Urinary bladder (tissue), 4 donors: ENCODE measurements around the gene ANKS3. TPM values are rescaled to one million over a fixed set of nuclear protein-coding genes. Genes with fewer than 3 reads are reported as not detected.
A peak's percentile ranks its signal among the peaks of the same experiment; 100 is the strongest.

ENCODE experiments used
- DNase-seq: peaks from one replicate; pipeline ENCODE4 v3.0.0-alpha.2; 2015; ENCODE audit errors: extremely low spot score
- H3K27ac ChIP-seq: one replicate; pipeline ENCODE4 v1.5.1; 2013; ENCODE audit warnings: low read depth, mild to moderate bottlenecking, moderate library complexity
- H3K36me3 ChIP-seq: one replicate; pipeline ENCODE4 v1.6.1; 2013; ENCODE audit warnings: mild to moderate bottlenecking, moderate library complexity; ENCODE audit not compliant: insufficient read depth
- H3K4me1 ChIP-seq: one replicate; pipeline ENCODE4 v1.6.1; 2013; ENCODE audit warnings: mild to moderate bottlenecking, moderate library complexity; ENCODE audit not compliant: insufficient read depth
- H3K4me3 ChIP-seq: one replicate; pipeline ENCODE4 v1.5.1; 2013; ENCODE audit warnings: low read depth, low read length
- WGBS: extraction: QIAGEN DNeasy Blood & Tissue Kit; methylation state at CpG from one replicate; pipeline ENCODE4 v1.1.7; 2013; 5-methylcytosine and 5-hydroxymethylcytosine counted together
- polyA plus RNA-seq: library from polyadenylated mRNA; stranded (reverse); fragments of 200-250 nt; gene quantifications from one replicate; pipeline ENCODE4 v1.2.3, GENCODE V29; 2013
- total RNA-seq: library from RNA; depleted of rRNA; stranded (reverse); fragments of >200 nt; gene quantifications from one replicate; pipeline ENCODE4 v1.2.3, GENCODE V29; 2014
- donor health status: healthy with polysubstance abuse.
- donor health status: healthy.

ANKS3 gene
- total and polyA plus RNA-seq, 2 donors = 21.6 to 22.1 TPM

DNA sequence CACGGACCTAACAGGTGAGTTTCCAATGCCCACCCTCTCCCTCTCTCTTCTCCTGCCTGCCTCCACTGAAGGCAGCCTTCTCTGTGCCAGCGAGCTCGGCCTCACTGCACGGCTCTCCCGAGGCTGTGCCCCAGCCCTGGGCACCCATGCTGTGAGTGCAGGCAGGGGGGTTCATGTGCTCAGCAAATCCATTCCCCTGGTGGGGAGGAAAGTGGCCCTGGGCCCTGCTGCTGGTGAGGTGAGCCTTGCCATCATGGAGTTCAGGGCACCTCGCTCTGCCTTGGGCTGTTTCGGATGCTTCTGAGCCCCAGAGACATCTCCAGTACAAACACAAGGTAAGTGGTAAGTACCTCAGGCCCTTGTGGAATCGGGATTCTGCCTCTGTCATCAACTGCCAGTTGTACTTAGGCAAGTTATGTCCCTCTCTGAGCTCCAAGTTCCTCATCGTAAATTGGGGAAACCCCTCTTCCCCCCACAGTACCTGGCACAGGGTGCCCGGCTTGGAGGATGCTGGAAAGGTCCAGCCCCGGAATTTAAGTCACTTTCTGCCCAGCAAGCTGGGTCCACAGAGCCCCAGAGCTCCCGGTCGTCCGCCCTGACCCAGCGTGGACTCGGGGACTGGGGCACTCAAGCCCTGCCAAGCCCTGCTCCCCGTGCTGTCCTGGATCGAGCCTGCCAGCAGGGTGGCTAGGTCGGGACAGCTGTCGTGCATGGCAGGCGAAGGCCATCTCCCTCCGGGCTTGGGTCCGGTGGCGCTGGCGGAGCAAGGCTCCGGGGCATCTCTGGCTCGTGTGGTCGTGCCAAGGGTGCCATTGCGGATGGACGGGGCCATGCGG lies 41.4 kb downstream of the ANKS3 start:
- Histone ChIP-seq H3K4me1 (no peaks in the 10 kb centered on the region), H3K36me3 (peaks cover 2% of the 10 kb centered on the region), H3K4me3 (peak overlapping the region; percentile 36), H3K27ac (peak overlapping the region; percentile 48)
- 21% methylated on average over 31 of the region's 31 CpGs for WGBS
- DNase-seq = no peak

DNA sequence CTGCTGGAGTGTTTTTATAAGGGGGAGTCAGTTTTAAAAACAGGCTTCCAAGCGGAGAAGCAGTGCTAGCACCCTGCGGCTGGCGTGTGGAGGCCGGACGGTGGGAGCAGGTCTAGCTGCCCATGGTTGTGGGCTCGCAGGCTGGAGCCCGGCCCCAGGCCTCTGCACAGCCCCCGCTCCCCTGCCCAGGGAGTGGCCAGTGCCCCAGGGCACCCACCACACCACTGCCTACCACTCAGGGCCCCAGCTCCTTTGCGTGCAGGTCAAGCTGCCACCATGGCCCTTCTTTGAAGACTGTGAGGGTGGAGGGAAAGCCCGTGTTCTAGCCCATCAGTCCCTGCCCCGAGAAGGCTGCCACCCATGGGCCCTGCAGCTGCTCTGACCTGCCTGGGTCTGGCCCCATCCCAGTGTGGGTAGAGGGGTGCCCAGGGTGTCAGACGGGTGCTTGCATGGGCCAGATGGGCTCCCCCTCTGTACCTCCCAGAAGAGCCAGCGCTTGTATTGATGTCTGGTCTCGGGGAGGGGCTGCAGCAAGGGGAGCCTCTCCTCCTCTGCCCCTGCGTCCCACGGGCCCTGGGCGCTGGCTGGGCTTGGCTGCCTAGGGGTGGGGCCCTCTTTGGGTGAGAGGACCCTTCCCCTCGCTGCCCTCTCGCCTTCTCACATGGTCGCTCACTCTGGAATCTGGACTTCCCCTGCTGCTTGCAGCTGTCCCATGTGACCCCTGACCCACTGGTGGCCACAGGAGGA lies 42.2 kb downstream of the ANKS3 start:
- DNase-seq = no peak
- no peak overlapping the region for H3K27ac ChIP-seq

DNA sequence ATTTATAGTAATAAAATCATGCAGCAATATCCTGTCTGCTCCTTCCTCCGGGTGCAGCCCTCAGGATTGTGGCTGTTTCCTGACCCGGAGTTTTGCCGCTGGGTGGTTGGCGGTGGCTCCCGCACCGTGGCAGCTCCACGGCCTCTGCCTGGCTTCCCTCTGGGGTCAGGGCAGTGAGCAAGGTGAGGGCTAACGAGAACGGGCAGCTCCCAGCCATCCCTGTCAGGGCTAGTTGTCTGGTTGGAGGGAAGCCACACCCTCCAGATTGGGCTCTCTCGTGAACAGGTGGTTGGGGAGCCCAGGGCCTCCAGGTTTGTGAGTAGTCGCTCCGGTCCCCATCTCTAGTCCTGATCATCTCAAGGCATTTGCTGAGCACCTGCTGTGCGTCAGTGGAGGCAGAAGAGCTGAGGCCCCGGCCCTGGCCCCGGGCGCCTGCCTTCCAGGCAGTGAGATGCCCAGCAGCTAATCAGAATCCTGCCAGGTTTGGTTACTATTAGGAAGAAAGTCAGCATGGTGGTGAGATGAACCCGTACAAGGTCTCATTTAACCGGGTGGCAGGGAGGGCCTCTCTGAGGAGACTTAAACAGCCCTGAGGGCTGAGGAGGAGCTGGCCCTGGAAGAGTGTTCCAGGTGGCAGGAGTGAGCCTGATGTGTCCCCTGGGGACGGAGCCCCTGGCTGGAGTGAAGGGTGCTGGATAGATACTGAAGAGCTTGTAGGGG lies 43.0 kb downstream of the ANKS3 start:
- 76% methylated on average over 19 of the region's 19 CpGs for WGBS
- DNase-seq = no peak
- Histone ChIP-seq H3K36me3 (peaks cover 2% of the 10 kb centered on the region), H3K4me3 (no peak overlapping the region), H3K27ac (no peak overlapping the region), H3K4me1 (no peaks in the 10 kb centered on the region)

More for the DNA sequence above, 42.2 kb downstream of the ANKS3 start:
- H3K36me3 ChIP-seq = peaks cover 2% of the 10 kb centered on the region
- H3K4me3 ChIP-seq = no peak overlapping the region
- H3K4me1 ChIP-seq = no peaks in the 10 kb centered on the region
- 76% methylated on average over 20 of the region's 20 CpGs for WGBS

DNA sequence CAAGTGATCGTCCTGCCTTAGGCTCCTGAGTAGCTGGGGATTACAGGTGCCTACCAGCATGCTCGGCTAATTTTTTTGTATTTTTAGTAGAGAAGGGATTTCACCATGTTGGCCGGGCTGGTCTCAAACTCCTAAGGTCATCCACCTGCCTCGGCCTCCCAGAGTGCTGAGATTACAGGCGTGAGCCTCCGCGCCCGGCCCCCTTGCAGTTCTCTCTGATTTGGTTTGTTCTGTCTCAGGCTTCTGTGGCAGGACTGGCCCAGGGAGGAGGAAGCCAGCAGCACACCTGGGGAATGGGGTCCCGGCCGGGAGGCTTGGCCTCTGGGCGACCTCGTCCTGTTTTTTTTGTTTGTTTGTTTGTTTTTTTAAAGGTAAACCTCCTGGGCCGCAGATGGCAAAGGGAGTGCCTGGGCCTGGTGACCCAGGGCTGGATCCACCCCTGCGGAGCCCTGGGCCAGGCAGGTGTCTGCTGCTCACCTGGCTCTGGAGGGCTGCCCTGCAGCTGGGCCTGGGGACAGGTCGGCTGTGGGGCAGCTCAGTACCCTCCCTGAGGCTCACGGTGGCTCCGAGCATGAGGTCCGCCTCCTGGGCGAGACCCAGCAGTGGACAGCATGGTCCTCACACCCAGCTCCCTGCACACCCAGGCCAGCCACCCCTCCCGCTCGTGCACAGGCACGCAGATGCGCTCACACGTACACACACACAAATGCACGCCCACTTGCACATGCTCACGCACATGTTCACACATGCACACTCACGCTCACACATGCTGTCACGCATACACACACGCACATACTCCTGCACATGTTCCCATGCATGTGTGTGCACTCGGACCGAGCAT lies 44.0 kb downstream of the ANKS3 start:
- no peaks in the 10 kb centered on the region for H3K4me1 ChIP-seq
- no peak overlapping the region for H3K27ac ChIP-seq
- no peak overlapping the region for H3K4me3 ChIP-seq
- peaks cover 2% of the 10 kb centered on the region for H3K36me3 ChIP-seq
- WGBS = 85% methylated on average over 31 of the region's 31 CpGs
- DNase-seq = no peak

DNA sequence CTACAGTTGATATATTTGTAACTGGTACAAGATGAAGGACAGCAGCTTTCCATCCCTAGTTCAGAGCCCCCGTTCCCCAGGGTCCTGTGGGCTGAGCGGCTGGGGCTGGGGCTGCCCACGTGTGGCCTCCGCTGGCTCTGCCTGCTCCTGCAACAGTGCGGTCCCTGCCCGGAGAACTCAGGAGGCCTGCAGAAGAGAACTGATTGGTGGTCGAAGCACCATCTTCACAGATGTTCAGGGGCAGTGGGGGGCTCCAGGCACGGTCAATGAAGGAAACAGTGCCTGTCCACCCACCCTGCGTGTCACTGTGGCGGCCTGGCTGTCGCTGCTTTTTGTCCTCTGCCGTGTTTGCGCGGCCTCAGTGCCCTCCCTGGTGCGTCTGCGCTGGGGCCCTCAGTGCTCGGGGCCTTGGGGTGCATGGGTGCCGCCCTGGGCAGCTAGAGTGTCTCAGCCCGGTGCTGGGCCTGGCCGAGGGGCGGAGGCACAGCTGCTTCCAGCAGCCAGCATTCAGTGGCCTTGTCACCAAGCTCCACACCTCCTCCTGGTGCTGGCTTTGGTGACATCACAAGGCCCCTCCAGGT lies 44.9 kb downstream of the ANKS3 start:
- no peak for DNase-seq
- H3K4me1 ChIP-seq = no peaks in the 10 kb centered on the region
- H3K27ac ChIP-seq = no peak overlapping the region
- no peak overlapping the region for H3K4me3 ChIP-seq
- peaks cover 2% of the 10 kb centered on the region for H3K36me3 ChIP-seq
- 90% methylated on average over 21 of the region's 21 CpGs for WGBS

DNA sequence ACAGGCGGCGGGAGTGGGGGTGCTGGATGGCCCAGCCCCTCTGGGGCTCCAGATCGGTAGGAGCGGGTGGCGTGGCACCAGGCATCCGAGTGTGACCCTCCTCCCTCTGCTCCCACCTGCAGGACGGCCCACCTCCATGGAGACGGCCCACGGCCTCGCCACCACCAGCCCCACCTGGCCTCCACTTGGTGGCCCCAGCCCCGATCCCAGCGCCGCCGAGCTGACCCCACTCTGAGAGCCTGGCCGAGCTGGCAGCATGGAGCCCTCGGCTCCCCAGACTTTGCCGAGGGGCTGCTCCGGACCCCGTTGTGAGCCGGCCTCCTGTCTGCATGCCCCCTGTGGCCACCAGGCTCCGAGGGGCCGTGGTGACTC lies 45.4 kb downstream of the ANKS3 start:
- Histone ChIP-seq H3K27ac (no peak overlapping the region), H3K36me3 (peaks cover 2% of the 10 kb centered on the region), H3K4me3 (no peak overlapping the region), H3K4me1 (no peaks in the 10 kb centered on the region)
- no peak for DNase-seq
- WGBS = 90% methylated on average over 22 of the region's 22 CpGs

DNA sequence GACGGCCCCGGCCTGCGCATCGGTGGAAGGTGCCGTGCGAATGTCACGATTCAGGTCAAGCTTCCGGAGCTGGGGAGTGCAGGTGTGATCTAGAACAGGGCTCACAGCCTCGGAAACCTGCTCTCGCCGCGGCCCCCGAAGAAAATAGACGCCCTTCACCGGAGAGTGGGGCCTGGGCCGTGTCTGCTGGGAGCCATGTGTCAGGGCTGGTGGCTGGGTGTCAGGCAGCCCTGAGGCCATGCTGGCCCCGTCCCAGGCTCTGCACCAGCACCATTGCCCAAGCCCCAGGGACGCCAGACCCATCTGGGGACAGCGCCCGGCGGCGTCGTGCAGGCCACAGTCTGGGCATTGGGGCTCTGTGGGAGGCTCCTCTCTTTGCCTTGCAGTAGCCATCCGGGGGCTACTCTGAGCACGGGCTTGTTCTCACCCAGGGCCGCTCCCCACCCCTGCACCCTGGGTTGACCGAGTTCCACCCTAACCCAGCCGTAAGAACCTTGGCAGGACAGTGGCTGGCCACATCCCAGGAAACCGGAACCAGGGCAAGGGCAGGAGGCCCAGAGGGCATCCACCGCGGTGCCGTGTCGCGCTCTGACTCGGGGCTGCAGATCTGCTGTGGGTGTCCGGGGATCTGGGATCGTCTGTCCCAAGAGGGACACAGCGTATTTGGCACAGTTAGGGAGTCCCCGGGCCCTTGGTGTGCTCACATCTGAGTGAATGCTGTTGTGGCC lies 46.0 kb downstream of the ANKS3 start:
- Histone ChIP-seq H3K36me3 (peaks cover 2% of the 10 kb centered on the region), H3K4me1 (no peaks in the 10 kb centered on the region), H3K27ac (no peak overlapping the region), H3K4me3 (no peak overlapping the region)
- no peak for DNase-seq
- 92% methylated on average over 39 of the region's 39 CpGs for WGBS

DNA sequence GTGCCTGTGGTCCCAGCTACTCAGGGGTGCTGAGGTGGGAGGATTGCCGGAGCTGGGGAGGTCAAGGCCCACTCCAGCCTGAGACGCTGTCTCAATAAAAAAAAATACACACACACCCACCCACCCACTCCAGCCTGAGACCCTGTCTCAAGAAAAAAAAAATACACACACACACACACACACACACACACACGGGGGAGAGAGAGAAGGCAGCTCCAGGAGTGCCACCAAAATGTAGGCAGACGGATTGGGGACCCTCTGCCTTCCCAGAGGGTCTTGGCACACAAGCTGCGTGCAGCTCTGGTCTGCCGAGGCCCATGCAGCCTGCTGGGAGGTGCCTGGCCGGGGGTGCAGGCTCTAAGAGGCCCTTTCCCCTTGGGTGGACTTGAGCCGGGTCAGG lies 46.7 kb downstream of the ANKS3 start:
- Histone ChIP-seq H3K27ac (no peak overlapping the region), H3K4me3 (no peak overlapping the region), H3K4me1 (no peaks in the 10 kb centered on the region), H3K36me3 (peaks cover 7% of the 10 kb centered on the region)
- WGBS = 80% methylated on average over 8 of the region's 8 CpGs
- DNase-seq = no peak

DNA sequence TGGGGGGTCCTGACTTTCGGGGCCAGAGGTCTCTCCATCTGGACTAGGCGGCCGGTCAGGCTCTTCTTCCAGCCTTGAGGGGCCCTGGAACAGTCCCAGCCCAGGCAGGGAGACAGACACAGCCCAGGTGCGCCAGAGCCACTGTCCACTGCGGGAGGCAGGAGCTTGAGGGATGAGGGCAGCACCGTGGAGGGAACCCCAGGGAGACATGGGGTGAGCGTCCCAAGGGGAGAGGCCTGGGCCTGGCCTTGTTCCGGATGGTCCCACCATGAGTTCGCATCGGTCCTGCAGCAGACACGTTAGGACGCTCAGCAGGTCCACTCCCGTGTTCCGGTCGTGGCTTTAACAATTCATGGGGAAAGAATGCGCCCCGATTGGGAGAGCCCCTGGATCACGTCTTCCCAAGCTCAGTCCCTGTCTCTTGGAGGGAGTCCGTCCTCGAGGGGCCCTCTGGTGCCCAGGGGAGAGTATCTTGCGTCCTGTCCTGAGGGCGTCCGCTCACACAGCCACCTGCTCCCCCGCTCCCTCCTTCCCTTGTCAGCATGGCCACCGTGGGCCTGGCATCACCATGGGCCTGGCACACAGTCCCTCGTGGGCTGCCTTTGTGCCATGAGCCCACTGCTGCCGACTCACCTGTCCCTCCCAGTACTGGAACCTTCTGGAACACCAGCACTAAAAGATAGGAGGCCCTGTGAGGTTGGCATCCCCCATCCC lies 47.4 kb downstream of the ANKS3 start:
- H3K36me3 ChIP-seq = peaks cover 7% of the 10 kb centered on the region
- H3K27ac ChIP-seq = no peak overlapping the region
- no peaks in the 10 kb centered on the region for H3K4me1 ChIP-seq
- no peak for DNase-seq
- H3K4me3 ChIP-seq = no peak overlapping the region
- WGBS = 91% methylated on average over 27 of the region's 27 CpGs

DNA sequence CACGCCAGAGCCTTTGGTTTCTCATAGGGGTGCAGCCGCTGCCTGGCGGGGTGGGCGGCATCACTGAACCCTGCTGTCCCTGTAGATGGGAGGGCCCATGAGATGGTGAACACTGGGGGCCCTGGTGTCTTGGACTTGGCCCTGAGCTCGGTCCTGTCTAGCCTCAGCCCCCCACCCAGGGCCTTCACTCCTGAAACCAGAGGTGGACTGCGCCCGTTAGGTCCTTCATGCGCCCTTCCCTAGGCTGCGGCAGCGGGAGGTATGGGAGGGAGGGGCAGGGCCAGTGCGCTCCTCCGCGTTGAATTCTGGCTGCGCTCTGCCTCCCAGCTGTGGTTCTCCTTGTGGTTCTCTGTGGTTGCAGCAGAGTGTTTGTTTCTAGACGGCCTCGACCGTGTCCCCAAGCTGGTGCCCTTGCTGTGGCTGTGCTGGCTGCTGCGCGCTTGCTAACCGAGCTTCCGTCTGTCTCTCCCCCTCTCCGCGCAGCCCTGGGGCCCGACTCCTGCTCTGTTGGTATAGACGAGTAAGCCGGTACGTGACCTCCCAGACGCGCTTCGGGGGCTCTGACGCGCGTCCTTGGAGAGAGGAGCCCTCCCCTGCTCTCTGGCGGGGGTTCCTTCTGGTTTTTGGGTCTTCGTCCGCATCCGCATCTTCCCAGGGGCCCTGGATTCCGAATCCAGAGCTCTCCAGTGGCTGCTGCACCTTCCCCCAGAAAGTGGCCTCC lies 48.1 kb downstream of the ANKS3 start:
- no peaks in the 10 kb centered on the region for H3K4me1 ChIP-seq
- peaks cover 7% of the 10 kb centered on the region for H3K36me3 ChIP-seq
- H3K27ac ChIP-seq = no peak overlapping the region
- WGBS = 93% methylated on average over 38 of the region's 38 CpGs
- H3K4me3 ChIP-seq = no peak overlapping the region
- DNase-seq = no peak

DNA sequence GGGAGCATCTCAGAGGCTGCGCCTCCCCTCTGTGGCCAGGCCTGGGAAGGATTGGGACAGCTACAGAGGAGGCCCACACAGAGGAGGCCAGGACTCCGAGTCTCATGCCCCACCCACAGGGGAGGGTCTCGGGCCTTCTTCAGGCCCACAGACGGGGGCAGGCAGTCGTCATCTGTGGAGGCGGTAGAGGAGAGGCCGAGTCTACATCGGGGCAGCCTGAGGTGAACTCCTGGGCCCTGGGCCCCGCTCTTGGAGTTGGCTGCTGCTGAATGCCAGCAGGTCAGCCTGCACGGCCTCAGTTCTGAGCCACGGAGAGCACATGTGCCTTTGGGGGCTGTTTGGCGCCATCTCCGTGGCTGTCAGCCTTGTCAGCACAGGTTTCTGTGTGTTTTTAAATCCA lies 48.8 kb downstream of the ANKS3 start:
- DNase-seq = no peak
- Histone ChIP-seq H3K4me3 (no peak overlapping the region), H3K4me1 (no peaks in the 10 kb centered on the region), H3K27ac (no peak overlapping the region), H3K36me3 (peaks cover 7% of the 10 kb centered on the region)
- 87% methylated on average over 13 of the region's 13 CpGs for WGBS
